HPDE6-E6E7 (cell line): ENCODE measurements around the gene MME.

Source experiments
- DNase-seq: peaks from one replicate; pipeline ENCODE4 v3.0.0; 2011; ENCODE audit warnings: missing footprints; ENCODE audit errors: extremely low spot score

MME gene

GRCh38 chr3:155079746-155080487, at the start of gene MME:
Gene MME, plus strand, starts transcription at chr3:155080319. Its CDS starts 3,849 bp downstream, at chr3:155084168.
- DNase-seq, result peak; percentile 33

GRCh38 chr3:155031186-155031585, 48.9 kb upstream of the MME start:
- no peak for DNase-seq

- no peak for DNase-seq
Measured at GRCh38 chr3:155032918-155033317, 47.2 kb upstream of the MME start.

GRCh38 chr3:155034786-155035185, 45.3 kb upstream of the MME start:
- DNase-seq, result no peak

- no peak for DNase-seq
Measured at GRCh38 chr3:155035553-155035952, 44.6 kb upstream of the MME start.

- no peak for DNase-seq
Measured at GRCh38 chr3:155037508-155038202, 42.5 kb upstream of the MME start.

- no peak for DNase-seq
Measured at GRCh38 chr3:155038203-155038554, 41.9 kb upstream of the MME start.

GRCh38 chr3:155046935-155047334, 33.2 kb upstream of the MME start:
- no peak for DNase-seq

- no peak for DNase-seq
Measured at GRCh38 chr3:155047672-155048071, 32.4 kb upstream of the MME start.

GRCh38 chr3:155049959-155050358, 30.2 kb upstream of the MME start:
- DNase-seq, result no peak

GRCh38 chr3:155052470-155052869, 27.6 kb upstream of the MME start:
- no peak for DNase-seq

- no peak for DNase-seq
Measured at GRCh38 chr3:155053756-155054155, 26.4 kb upstream of the MME start.

- DNase-seq, result no peak
Measured at GRCh38 chr3:155064920-155065319, 15.2 kb upstream of the MME start.

- DNase-seq, result peak; percentile 76
Measured at GRCh38 chr3:155065537-155065936, 14.6 kb upstream of the MME start.

- DNase-seq, result no peak
Measured at GRCh38 chr3:155069729-155070128, 10.4 kb upstream of the MME start.

- DNase-seq, result no peak
Measured at GRCh38 chr3:155070316-155070715, 9.8 kb upstream of the MME start.

- peak; percentile 49 for DNase-seq
Measured at GRCh38 chr3:155070932-155071387, 9.2 kb upstream of the MME start.

- DNase-seq, result no peak
Measured at GRCh38 chr3:155075200-155075599, 4.9 kb upstream of the MME start.

- DNase-seq, result no peak
Measured at GRCh38 chr3:155076888-155077287, 3.2 kb upstream of the MME start.

- no peak for DNase-seq
Measured at GRCh38 chr3:155078711-155079467, 1.2 kb upstream of the MME start.

- no peak for DNase-seq
Measured at GRCh38 chr3:155079468-155079745, 712 bp upstream of the MME start.

GRCh38 chr3:155080692-155081091, 573 bp downstream of the MME start:
- no peak for DNase-seq
